ENCODE results near the gene AFAP1.

DNA sequence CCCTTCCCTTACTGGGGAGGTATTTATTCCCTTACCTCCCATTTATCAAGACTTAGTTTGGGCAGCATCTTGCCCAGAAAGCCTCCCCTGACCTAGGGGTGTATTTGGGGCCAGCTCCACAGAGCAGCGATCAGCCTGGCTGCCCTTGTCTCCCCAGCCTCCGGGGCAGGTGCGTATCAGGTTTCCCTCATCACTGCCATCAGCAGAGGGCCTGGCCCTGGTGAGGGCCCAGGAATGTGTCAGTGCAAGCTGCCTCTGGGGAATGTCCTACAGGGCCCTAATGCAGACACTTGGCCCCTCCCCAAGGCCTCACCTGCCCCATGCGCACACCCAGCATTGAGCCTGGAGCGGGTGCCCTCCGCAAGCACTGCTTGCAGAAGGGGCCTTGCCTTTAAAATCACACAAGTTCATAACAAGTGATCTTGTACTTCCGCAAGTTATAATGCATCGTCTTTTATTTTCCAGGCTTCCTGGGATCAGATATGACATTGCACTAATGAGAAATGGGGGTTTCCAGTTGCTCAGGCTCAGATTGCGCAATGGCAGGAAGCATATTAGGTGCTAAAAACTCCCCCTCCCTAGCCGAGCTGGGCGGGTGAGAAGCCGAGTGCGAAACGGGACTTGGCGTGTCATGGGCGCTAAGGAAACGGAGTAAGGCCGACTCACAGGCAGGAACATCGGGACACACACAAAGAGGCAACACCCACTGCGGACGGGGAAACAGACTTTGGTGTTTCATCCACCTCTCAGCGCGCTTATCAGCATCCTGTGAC, 25.4 kb upstream of the AFAP1 start:
- TF ChIP-seq, protein P1, sequence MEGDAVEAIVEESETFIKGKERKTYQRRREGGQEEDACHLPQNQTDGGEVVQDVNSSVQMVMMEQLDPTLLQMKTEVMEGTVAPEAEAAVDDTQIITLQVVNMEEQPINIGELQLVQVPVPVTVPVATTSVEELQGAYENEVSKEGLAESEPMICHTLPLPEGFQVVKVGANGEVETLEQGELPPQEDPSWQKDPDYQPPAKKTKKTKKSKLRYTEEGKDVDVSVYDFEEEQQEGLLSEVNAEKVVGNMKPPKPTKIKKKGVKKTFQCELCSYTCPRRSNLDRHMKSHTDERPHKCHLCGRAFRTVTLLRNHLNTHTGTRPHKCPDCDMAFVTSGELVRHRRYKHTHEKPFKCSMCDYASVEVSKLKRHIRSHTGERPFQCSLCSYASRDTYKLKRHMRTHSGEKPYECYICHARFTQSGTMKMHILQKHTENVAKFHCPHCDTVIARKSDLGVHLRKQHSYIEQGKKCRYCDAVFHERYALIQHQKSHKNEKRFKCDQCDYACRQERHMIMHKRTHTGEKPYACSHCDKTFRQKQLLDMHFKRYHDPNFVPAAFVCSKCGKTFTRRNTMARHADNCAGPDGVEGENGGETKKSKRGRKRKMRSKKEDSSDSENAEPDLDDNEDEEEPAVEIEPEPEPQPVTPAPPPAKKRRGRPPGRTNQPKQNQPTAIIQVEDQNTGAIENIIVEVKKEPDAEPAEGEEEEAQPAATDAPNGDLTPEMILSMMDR (IDR thresholded peaks at IDR 0.05; ENCODE audit: extremely low read depth in 1 of 2, insufficient read depth in 1 of 2, low read depth in 1 of 2, low read length in 2 of 2) = no peak
- TF ChIP-seq, protein P2, sequence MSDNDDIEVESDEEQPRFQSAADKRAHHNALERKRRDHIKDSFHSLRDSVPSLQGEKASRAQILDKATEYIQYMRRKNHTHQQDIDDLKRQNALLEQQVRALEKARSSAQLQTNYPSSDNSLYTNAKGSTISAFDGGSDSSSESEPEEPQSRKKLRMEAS (IDR thresholded peaks at IDR 0.05; ENCODE audit: insufficient read depth, insufficient read length) = no peak
- no peak for TF ChIP-seq POLR2A (IDR thresholded peaks at IDR 0.05; ENCODE audit: low read depth, low read length)
- no peak for TF ChIP-seq POLR2AphosphoS5 (IDR thresholded peaks at IDR 0.05; ENCODE audit: insufficient read depth, low read depth, low read length)
- no peak for TF ChIP-seq EZH2 (IDR thresholded peaks at IDR 0.05; ENCODE audit: borderline replicate concordance, low read depth, low read length, severe bottlenecking)
- no peak for TF ChIP-seq MYC (IDR thresholded peaks at IDR 0.05; ENCODE audit: low read depth, low read length)
- no peak for TF ChIP-seq GATA2 (IDR thresholded peaks at IDR 0.05; ENCODE audit: insufficient read depth, insufficient read length, low read depth, low read length)
